ENCODE data around the gene TBC1D17.

DNA sequence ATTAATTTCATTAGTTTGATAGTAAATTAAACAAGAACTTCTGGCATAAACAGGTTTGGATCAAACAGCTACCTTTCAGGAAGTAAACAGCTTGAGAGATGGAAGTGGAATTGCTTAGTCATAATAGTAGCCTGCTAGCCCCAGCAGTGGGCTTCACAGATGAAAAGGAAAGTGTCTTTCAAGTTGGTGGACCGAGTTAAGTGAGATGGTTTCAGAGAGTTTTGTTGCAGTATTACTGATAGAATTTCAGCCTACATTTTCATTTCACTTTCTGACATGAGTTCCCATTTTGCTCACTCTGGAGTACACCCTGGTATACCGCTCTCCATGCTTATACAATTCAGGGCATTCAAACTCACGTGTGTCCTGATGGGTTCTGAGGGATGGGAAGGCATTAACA is 28.6 kb upstream of the TBC1D17 start:
- TF ChIP-seq, protein P1, sequence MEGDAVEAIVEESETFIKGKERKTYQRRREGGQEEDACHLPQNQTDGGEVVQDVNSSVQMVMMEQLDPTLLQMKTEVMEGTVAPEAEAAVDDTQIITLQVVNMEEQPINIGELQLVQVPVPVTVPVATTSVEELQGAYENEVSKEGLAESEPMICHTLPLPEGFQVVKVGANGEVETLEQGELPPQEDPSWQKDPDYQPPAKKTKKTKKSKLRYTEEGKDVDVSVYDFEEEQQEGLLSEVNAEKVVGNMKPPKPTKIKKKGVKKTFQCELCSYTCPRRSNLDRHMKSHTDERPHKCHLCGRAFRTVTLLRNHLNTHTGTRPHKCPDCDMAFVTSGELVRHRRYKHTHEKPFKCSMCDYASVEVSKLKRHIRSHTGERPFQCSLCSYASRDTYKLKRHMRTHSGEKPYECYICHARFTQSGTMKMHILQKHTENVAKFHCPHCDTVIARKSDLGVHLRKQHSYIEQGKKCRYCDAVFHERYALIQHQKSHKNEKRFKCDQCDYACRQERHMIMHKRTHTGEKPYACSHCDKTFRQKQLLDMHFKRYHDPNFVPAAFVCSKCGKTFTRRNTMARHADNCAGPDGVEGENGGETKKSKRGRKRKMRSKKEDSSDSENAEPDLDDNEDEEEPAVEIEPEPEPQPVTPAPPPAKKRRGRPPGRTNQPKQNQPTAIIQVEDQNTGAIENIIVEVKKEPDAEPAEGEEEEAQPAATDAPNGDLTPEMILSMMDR (IDR thresholded peaks at IDR 0.05 in 4 of 5, conservative IDR thresholded peaks at IDR 0.05 in 1 of 5) = no peak
- no peak for TF ChIP-seq POLR2A (IDR thresholded peaks at IDR 0.05)
